Endothelial cell of umbilical vein (primary cell): ENCODE data around the gene FASLG. TPM values are rescaled to one million over a fixed set of nuclear protein-coding genes. Genes with fewer than 3 reads are reported as not detected.

Experiments
- BruUV-seq: library from RNA; stranded (reverse); fragments of 400-500 nt; replicated peaks from 2 replicates; lab custom pipeline; 2021; lab: Mats Ljungman, UMichigan
- CTCF ChIA-PET: fragments of 300-600, 350-600 bp; sonication (Branson Sonifier 250); formaldehyde crosslinking; loops from one replicate; lab custom pipeline; 2021; ENCODE audit warnings: antibody characterized with exemption, inconsistent platforms; lab: Charles Lee
- POLR2A ChIA-PET: fragments of 300-600, 350-600 bp; sonication (Branson Sonifier 250); formaldehyde crosslinking; loops from one replicate; lab custom pipeline; 2021; ENCODE audit warnings: antibody characterized with exemption, inconsistent platforms; lab: Charles Lee
- DNase-seq: peaks from one replicate; pipeline ENCODE4 v3.0.0-alpha.2; 2011; ENCODE audit warnings: low read depth, low spot score
- FAIRE-seq: peaks from 2 replicates; lab custom pipeline; 2011; peaks lifted over from hg19 to GRCh38; lab: Jason Lieb, UNC
- H2AFZ ChIP-seq: 2 replicates; pipeline ENCODE4 v1.6.0; 2012; ENCODE audit warnings: low read depth, low read length, control low read depth, inconsistent platforms
- H3K27ac ChIP-seq: 2 replicates; pipeline ENCODE4 v1.5.1; 2011; ENCODE audit warnings: low read depth, mild to moderate bottlenecking, control low read depth, low read length, moderate library complexity; ENCODE audit not compliant: insufficient read depth
- H3K27me3 ChIP-seq, 2 experiments: 2 replicates each; pipeline versions ENCODE4 v1.6.0 to v1.6.1; 2011; ENCODE audit warnings: low read length in 2 of 2, mixed read lengths in 1 of 2; ENCODE audit not compliant: control insufficient read depth in 2 of 2, insufficient read depth in 2 of 2
- H3K36me3 ChIP-seq, 2 experiments: 2 replicates in 1 of 2; 3 replicates in 1 of 2; pipeline ENCODE4 v1.5.1; 2011; ENCODE audit warnings: low read length in 2 of 2, mild to moderate bottlenecking in 1 of 2, moderate library complexity in 1 of 2; ENCODE audit not compliant: control insufficient read depth in 2 of 2, insufficient read depth in 2 of 2; ENCODE audit errors: extremely low read depth in 1 of 2
- H3K4me1 ChIP-seq: 3 replicates; pipeline ENCODE4 v1.5.1; 2011; ENCODE audit warnings: mild to moderate bottlenecking, low read length; ENCODE audit not compliant: control insufficient read depth, insufficient read depth; ENCODE audit errors: extremely low read depth
- H3K4me2 ChIP-seq: 2 replicates; pipeline ENCODE4 v1.6.1; 2011; ENCODE audit warnings: low read length, control low read depth, mixed read lengths; ENCODE audit not compliant: insufficient read depth
- H3K4me3 ChIP-seq, 3 experiments: fragments of 200-600 bp in 1 of 3; sonication (generic), shearing (Covaris generic) in 1 of 3; replicated peaks in 1 of 3; 2 replicates each; pipeline ENCODE4 v1.5.1; 2011 to 2016; ENCODE audit warnings: control low read depth in 3 of 3, low read length in 3 of 3, mild to moderate bottlenecking in 2 of 3, inconsistent platforms in 1 of 3, low read depth in 1 of 3, moderate library complexity in 1 of 3; ENCODE audit not compliant: insufficient read depth in 1 of 3
- H3K79me2 ChIP-seq: 2 replicates; pipeline ENCODE4 v1.6.0; 2012; ENCODE audit warnings: low read length, inconsistent platforms; ENCODE audit not compliant: control insufficient read depth, insufficient read depth
- H3K9ac ChIP-seq: replicated peaks from 2 replicates; pipeline ENCODE3; 2011; ENCODE audit warnings: low read length, control low read depth; ENCODE audit not compliant: insufficient read depth; ENCODE audit errors: extremely low read depth
- H3K9me1 ChIP-seq: replicated peaks from 3 replicates; pipeline ENCODE4 v1.6.0; 2011; ENCODE audit warnings: mild to moderate bottlenecking, low read length; ENCODE audit not compliant: control insufficient read depth, insufficient read depth; ENCODE audit errors: extremely low read depth
- H3K9me3 ChIP-seq: replicated peaks from 2 replicates; pipeline ENCODE4 v1.5.1; 2012; ENCODE audit warnings: low read length, inconsistent platforms; ENCODE audit not compliant: control insufficient read depth, insufficient read depth
- H4K20me1 ChIP-seq: replicated peaks from 2 replicates; pipeline ENCODE3; 2011; ENCODE audit warnings: mild to moderate bottlenecking, low read length; ENCODE audit not compliant: control insufficient read depth, insufficient read depth; ENCODE audit errors: extremely low read depth
- EZH2 ChIP-seq: IDR thresholded peaks from 2 replicates; pipeline ENCODE4 v1.6.1; 2012; ENCODE audit warnings: borderline replicate concordance, low read depth, mild to moderate bottlenecking, moderate library complexity, low read length, inconsistent platforms; ENCODE audit not compliant: severe bottlenecking
- FOS ChIP-seq: IDR thresholded peaks from 2 replicates; pipeline ENCODE4 v1.6.1; 2011; ENCODE audit warnings: mild to moderate bottlenecking, low read length, moderate library complexity, borderline replicate concordance; ENCODE audit not compliant: insufficient read depth
- GATA2 ChIP-seq: IDR thresholded peaks from 2 replicates; pipeline ENCODE4 v1.7.0; 2011; ENCODE audit warnings: low read depth, mild to moderate bottlenecking, moderate library complexity, mixed read lengths, low read length; ENCODE audit not compliant: insufficient read length, insufficient read depth
- JUN ChIP-seq: IDR thresholded peaks from 2 replicates; pipeline ENCODE4 v1.6.1; 2011; ENCODE audit warnings: borderline replicate concordance, low read depth; ENCODE audit not compliant: insufficient read length, insufficient read depth
- MAX ChIP-seq: IDR thresholded peaks from 2 replicates; pipeline ENCODE4 v1.6.1; 2011; ENCODE audit not compliant: insufficient read depth, insufficient read length
- MYC ChIP-seq: IDR thresholded peaks from one replicate; pipeline ENCODE4 v1.6.1; 2011; ENCODE audit warnings: mild to moderate bottlenecking, low read depth, low read length
- POLR2A ChIP-seq: IDR thresholded peaks from 2 replicates; pipeline ENCODE4 v1.6.1; 2012; ENCODE audit warnings: low read depth, mild to moderate bottlenecking, control low read depth, low read length
- POLR2AphosphoS5 ChIP-seq: IDR thresholded peaks from 2 replicates; pipeline ENCODE4 v1.6.1; 2012; ENCODE audit warnings: low read depth, mild to moderate bottlenecking, control low read depth, low read length, moderate library complexity; ENCODE audit not compliant: insufficient read depth
- dilution Hi-C: fragments of 300-500 bp; cut with MboI; formaldehyde crosslinking; loops from one replicate; pipeline ENCODE4 v1.15.0; 2019; ENCODE audit warnings: low sequenced_read_pairs; ENCODE audit not compliant: extremely low pct_ligation_motif_present
- intact Hi-C: fragments of 100-400 bp; cut with micrococcal nuclease; formaldehyde crosslinking; loops from one replicate; pipeline ENCODE4 v1.10.0; 2022
- polyA plus RNA-seq, 4 experiments: library from polyadenylated mRNA; depleted of rRNA in 3 of 4; stranded (reverse) in 3 of 4; unstranded in 1 of 4; fragments of >200 nt; gene quantifications; 2 replicates each; pipeline versions ENCODE4 v1.2.1 to v1.2.3, GENCODE V29; 2011 to 2012; ENCODE audit warnings: missing spikeins in 1 of 4
- small RNA-seq: library from RNA; depleted of rRNA; stranded (forward); fragments of <200 nt; gene quantifications from one replicate; pipeline ENCODE3, GENCODE V24; 2012; ENCODE audit warnings: low replicate concordance, low read depth; ENCODE audit not compliant: insufficient read depth, insufficient read length
- total RNA-seq: library from RNA; stranded (reverse); gene quantifications from 2 replicates; pipeline ENCODE4 v1.2.3, GENCODE V29; 2021
- TF ChIP-seq, protein P1 (sequence below), 2 donors: IDR thresholded peaks; 1 replicate in 1 of 2; 2 replicates in 1 of 2; pipeline ENCODE4 v1.5.1; 2011; ENCODE audit warnings: low read length in 2 of 2, mild to moderate bottlenecking in 2 of 2, moderate library complexity in 2 of 2, control low read depth in 1 of 2, inconsistent platforms in 1 of 2, low read depth in 1 of 2; ENCODE audit not compliant: insufficient read depth in 1 of 2; ENCODE audit errors: extremely low read depth in 1 of 2

The FASLG gene
- total and polyA plus RNA-seq, 2 donors (not counting 3 experiments of a cell fraction or from before 2014, with no cell fraction given): not detected

- Histone ChIP-seq H3K27me3 (no peaks in the 10 kb centered on the region), H4K20me1 (no peaks in the 10 kb centered on the region), H3K9me1 (no peaks in the 10 kb centered on the region), H3K36me3 (no peaks in the 10 kb centered on the region), H3K4me1 (no peaks in the 10 kb centered on the region), H3K4me3 (no peak overlapping the region), H3K4me2 (no peak overlapping the region), H3K9me3 (no peaks in the 10 kb centered on the region), H3K27ac (no peak overlapping the region), H2AFZ (no peak overlapping the region), H3K79me2 (no peaks in the 10 kb centered on the region), H3K9ac (no peak overlapping the region)
- no TSS peak for BruUV-seq
- no peak for DNase-seq
- FAIRE-seq: no peak
- CTCF ChIA-PET: interaction anchor here (1.2 to 1.7 kb wide), 3 partner anchors 102 to 262 kb away, joined by 3 to 4 read pairs (median 4); no protein-coding TSS in a partner anchor
- POLR2A ChIA-PET: no interaction called here
- TF ChIP-seq MAX: no peak
- no peak for TF ChIP-seq JUN
- no peak for TF ChIP-seq POLR2A
- TF ChIP-seq, protein P1, sequence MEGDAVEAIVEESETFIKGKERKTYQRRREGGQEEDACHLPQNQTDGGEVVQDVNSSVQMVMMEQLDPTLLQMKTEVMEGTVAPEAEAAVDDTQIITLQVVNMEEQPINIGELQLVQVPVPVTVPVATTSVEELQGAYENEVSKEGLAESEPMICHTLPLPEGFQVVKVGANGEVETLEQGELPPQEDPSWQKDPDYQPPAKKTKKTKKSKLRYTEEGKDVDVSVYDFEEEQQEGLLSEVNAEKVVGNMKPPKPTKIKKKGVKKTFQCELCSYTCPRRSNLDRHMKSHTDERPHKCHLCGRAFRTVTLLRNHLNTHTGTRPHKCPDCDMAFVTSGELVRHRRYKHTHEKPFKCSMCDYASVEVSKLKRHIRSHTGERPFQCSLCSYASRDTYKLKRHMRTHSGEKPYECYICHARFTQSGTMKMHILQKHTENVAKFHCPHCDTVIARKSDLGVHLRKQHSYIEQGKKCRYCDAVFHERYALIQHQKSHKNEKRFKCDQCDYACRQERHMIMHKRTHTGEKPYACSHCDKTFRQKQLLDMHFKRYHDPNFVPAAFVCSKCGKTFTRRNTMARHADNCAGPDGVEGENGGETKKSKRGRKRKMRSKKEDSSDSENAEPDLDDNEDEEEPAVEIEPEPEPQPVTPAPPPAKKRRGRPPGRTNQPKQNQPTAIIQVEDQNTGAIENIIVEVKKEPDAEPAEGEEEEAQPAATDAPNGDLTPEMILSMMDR (IDR thresholded peaks at IDR 0.05; ENCODE audit: extremely low read depth in 1 of 2, insufficient read depth in 1 of 2, low read depth in 1 of 2, low read length in 2 of 2): no peak
- TF ChIP-seq POLR2AphosphoS5: no peak
- no peak for TF ChIP-seq GATA2
- no peak for TF ChIP-seq EZH2
- TF ChIP-seq FOS: no peak
- TF ChIP-seq MYC: no peak
- intact Hi-C loops: no loop called here
- dilution Hi-C loops: no loop called here
Observed at GRCh38 chr1:172713466-172713865, 54.6 kb downstream of the FASLG start.

Small RNAs within 50 kb of the gene (small RNA-seq; reads per million reads assigned to genes)
- gene RNU6-693P: not detected

Other genes starting within 250 kb of the FASLG start
- not detected in 2 replicates for gene C1orf105, start 238.4 kb upstream of the FASLG start, total RNA-seq
- gene C1orf105, start 238.4 kb upstream of the FASLG start, polyA plus RNA-seq: not detected in 2 replicates
- 15.9 and 16.1 TPM in 2 replicates for gene PIGC, start 215.0 kb upstream of the FASLG start, total RNA-seq
- gene PIGC, start 215.0 kb upstream of the FASLG start, polyA plus RNA-seq: 23.6 and 25.8 TPM in 2 replicates
- 26.6 and 27.2 TPM in 2 replicates for gene SUCO, start 126.0 kb upstream of the FASLG start, total RNA-seq
- 4.0 and 5.1 TPM in 2 replicates for gene SUCO, start 126.0 kb upstream of the FASLG start, polyA plus RNA-seq